Cardiac fibroblast (primary cell): Measurements from ENCODE around the gene TIMM17A.

Experiments
- DNase-seq, 2 donors: peaks; one replicate each; pipeline versions ENCODE4 v3.0.0 to v3.0.0-alpha.2; 2010; ENCODE audit warnings: low read depth in 2 of 2
- H3K4me3 ChIP-seq, 2 donors: replicated peaks in 1 of 2; 1 replicate in 1 of 2; 2 replicates in 1 of 2; pipeline ENCODE4 v1.5.1; 2011; ENCODE audit warnings: low read depth in 2 of 2, low read length in 2 of 2, mild to moderate bottlenecking in 2 of 2, moderate library complexity in 1 of 2
- TF ChIP-seq, protein P1 (sequence below): IDR thresholded peaks from one replicate; pipeline ENCODE4 v1.5.1; 2011; ENCODE audit warnings: low read depth, mild to moderate bottlenecking, low read length, inconsistent platforms

Gene TIMM17A

DNA sequence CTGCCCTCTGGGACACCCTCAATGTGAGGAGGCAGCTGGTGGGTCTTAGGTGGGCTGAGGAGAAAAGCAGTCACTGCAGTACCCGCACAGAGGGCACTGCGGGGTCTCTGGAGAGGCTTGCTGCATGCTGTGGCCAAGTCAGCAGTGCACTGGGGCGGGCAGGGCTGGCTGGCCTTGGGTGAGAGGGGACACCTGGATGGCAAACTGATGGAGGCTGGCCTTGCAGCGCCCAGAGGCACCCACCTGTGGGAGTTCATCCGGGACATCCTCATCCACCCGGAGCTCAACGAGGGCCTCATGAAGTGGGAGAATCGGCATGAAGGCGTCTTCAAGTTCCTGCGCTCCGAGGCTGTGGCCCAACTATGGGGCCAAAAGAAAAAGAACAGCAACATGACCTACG, 58.3 kb downstream of the TIMM17A start:
- DNase-seq, result no peak
- no peak overlapping the region for H3K4me3 ChIP-seq
- TF ChIP-seq, protein P1, sequence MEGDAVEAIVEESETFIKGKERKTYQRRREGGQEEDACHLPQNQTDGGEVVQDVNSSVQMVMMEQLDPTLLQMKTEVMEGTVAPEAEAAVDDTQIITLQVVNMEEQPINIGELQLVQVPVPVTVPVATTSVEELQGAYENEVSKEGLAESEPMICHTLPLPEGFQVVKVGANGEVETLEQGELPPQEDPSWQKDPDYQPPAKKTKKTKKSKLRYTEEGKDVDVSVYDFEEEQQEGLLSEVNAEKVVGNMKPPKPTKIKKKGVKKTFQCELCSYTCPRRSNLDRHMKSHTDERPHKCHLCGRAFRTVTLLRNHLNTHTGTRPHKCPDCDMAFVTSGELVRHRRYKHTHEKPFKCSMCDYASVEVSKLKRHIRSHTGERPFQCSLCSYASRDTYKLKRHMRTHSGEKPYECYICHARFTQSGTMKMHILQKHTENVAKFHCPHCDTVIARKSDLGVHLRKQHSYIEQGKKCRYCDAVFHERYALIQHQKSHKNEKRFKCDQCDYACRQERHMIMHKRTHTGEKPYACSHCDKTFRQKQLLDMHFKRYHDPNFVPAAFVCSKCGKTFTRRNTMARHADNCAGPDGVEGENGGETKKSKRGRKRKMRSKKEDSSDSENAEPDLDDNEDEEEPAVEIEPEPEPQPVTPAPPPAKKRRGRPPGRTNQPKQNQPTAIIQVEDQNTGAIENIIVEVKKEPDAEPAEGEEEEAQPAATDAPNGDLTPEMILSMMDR, result no peak

DNA sequence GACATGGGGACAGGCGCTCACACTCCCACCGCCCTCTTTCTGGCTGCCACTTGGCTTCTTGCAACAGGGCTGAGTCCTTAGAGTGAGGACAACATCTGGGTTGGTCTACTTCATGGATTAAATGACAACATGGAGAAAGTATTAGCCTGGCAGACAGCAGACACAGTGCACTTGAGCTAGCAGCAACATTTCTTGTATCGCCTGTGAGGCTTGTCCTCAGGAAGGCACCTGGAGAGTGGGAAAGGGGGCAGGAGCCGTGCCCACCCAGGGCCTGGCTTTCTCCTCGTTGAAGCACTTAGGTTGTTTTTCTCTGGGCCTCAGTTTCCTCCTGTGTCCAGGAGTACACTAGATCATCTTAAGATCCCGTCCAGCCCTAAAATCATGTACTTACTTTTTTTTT, 58.8 kb downstream of the TIMM17A start:
- TF ChIP-seq, protein P1, result no peak
- no peak for DNase-seq

DNA sequence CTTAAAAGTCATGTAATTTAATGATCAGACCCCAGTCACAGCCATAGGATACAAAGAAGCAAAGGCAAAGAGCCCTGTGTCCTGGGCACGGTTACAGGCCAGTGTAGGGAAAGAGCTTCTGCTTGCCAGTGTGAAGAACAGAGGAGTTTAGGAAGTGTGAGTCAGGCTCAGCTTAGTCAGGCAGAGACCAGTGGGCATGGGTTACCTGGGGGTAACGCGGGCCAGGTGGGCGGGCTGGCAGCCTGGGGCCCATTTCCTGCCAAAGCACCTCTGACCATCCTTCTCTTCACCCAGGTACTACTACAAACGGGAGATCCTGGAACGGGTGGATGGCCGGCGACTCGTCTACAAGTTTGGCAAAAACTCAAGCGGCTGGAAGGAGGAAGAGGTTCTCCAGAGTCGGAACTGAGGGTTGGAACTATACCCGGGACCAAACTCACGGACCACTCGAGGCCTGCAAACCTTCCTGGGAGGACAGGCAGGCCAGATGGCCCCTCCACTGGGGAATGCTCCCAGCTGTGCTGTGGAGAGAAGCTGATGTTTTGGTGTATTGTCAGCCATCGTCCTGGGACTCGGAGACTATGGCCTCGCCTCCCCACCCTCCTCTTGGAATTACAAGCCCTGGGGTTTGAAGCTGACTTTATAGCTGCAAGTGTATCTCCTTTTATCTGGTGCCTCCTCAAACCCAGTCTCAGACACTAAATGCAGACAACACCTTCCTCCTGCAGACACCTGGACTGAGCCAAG, 59.8 kb downstream of the TIMM17A start:
- no peak for DNase-seq
- TF ChIP-seq, protein P1, result no peak
- no peak overlapping the region for H3K4me3 ChIP-seq

More for the DNA sequence above, 58.8 kb downstream of the TIMM17A start:
- no peak overlapping the region for H3K4me3 ChIP-seq

DNA sequence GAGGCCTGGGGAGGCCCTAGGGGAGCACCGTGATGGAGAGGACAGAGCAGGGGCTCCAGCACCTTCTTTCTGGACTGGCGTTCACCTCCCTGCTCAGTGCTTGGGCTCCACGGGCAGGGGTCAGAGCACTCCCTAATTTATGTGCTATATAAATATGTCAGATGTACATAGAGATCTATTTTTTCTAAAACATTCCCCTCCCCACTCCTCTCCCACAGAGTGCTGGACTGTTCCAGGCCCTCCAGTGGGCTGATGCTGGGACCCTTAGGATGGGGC, 60.3 kb downstream of the TIMM17A start:
- DNase-seq, result no peak
- no peak overlapping the region for H3K4me3 ChIP-seq
- TF ChIP-seq, protein P1, result no peak

DNA sequence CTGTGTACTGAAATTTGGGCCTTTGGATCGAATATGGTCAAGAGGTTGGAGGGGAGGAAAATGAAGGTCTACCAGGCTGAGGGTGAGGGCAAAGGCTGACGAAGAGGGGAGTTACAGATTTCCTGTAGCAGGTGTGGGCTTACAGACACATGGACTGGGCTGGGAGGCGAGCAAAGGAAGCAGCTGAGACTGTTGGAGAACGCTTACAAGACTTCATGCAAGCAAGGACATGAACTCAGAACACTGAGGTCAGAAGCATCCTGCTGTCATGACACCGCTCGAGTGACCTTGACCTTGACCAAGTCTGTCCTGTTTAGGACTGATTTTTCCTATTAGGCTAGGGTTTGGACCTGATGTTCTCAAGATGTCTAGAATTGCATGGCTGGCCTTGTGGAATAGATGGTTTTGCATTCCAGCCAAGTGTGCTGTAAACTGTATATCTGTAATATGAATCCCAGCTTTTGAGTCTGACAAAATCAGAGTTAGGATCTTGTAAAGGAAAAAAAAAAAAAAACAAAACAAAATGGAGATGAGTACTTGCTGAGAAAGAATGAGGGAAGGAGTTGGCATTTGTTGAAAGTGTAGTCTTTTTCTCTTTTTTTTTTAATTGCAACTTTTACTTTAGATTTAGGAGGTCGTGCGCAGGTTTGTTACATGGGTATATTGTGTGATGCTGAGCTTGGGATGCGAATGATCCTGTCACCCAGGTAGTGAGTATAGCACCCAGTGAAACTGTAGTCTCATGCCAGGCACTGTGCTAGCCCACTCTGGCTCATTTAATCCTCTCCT, 60.9 kb downstream of the TIMM17A start:
- DNase-seq, result no peak
- TF ChIP-seq, protein P1, result no peak

DNA sequence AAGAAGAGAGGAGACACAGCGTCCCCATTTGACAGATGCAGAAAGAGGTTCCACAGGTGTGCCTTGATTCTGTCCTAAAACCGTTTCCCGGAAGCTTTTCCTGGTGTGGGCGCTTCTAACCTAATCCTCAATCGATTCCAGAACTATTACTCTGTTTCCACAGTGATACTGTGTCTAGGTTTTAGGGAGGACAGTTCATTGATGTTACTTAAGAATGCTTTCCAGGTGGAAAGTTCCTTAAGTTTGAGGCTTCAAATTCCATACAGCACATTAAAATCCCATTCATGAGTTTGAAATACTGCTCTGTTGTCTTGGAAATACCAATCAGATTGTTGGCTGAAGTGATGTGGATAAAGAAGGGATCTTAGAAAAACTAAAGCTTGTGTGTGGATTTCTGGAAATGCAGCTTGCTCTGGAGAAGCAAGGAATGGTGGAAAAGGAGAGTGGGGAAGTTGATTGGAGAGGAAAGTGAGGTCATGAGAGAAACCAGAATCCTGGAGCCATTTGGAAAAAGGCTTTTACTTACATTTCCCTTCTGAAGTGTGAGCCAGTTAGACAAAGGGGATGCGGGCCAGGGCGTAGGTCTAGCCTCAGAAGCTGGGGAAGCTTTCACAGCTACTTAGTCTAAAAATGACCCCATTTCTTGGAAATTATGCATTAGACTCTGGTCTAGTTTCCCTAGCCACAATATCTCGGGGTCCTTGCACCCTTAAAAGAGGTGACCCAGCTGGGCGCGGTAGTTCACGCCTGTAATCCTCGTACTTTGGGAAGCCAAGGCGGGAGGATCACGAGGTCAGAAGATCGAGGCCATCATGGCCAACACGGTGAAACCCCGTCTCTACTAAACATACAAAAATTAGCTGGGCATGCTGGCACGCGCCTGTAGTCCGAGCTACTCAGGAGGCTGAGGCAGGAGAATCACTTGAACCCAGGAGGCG, 61.8 kb downstream of the TIMM17A start:
- H3K4me3 ChIP-seq, result no peak overlapping the region
- TF ChIP-seq, protein P1, result no peak
- DNase-seq, result no peak

More for the DNA sequence above, 60.9 kb downstream of the TIMM17A start:
- no peak overlapping the region for H3K4me3 ChIP-seq
